Activated T-helper 1 cell treated with Interleukin-2 at 50 U/mL for 16 hours (primary cell): Measurements from ENCODE around the gene CFC1.
"Not testable (repeated sequence)": the region's sequence is repeated elsewhere in the genome, so short reads cannot be mapped to it uniquely, and the experiment has no call there.

Experiments used
- DNase-seq: peaks from one replicate; pipeline ENCODE4 v3.0.0-alpha.2; 2020; ENCODE audit warnings: low read depth

Gene CFC1

DNA sequence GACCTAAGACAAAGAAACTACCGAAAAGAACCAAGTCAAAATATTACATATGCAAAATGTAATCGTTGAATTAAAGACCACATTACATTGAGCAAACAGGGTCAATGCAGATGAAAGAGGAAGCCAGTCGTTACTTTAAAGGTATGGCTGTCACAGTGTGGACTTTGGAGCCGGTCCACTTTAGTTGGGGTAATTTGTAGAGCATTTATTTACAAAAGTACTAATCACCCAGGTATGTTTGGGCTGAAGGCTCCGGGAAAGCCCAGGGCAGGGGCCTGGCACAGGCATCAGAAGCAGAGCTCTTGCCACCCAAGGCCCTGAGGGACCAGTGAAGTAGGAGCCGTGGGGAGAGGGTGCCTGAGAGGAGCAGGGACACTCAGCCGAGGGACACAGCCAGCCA is 15.8 kb downstream of the CFC1 start:
- not testable (repeated sequence) for DNase-seq

DNA sequence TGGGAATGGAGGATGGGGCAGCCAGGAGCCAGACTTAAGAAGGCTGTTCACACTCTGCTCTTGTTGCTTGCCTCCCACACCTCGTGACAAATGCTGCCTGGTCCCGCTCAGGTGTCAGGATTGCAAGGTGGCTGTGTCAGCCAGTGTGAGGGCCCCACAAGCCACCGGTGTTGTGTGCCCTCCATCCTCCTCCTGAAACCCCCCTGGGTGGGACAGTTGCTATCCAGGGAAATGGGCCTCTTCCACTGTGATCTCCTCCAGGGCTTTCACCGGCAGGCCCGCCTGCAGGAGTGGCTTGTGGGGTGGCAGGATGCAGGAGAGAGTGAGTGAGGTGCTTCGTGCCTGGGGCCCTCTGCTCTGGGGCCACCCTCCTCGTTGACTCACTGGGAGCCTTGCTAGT is 16.4 kb downstream of the CFC1 start:
- not testable (repeated sequence) for DNase-seq

DNA sequence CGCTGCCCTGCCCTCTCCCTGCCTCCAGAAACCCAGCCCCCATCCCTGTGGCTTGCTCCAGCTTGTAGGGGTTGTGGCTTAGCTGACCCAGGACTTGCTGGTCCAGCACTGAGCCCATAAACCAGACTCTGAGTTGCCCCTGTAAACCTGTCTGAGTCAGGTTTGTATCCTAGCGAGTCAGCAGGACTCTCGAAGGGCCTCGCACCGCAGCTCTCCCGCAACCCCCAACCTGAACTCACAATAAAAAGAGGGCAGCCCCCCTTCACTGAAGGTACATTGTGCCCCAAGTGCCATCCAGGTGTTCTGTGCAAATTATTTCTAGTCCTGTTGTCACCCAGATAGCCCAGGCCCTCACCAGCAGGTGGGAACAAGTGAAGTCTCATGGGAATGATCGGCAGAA is 17.9 kb downstream of the CFC1 start:
- DNase-seq: not testable (repeated sequence)

DNA sequence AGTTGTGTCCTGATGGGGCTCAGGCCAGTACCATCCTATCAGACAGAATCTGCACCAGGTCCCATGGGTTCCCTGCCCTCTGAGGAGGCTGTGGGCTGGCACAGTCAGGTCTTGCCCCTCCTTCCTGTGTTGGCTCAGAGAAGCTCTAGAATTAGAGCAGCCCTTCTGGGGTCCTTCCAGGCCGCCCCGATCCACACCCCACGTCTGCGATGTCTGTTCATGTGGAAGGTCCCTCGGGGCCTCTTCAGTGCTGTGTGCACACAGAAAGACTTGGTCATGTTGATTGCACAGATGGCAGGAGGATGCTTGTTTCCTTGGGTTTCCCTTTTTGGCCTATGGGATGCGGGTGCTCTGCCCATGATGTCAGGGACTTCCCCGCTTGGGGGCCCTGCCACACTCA is 20.3 kb downstream of the CFC1 start:
- DNase-seq: not testable (repeated sequence)

DNA sequence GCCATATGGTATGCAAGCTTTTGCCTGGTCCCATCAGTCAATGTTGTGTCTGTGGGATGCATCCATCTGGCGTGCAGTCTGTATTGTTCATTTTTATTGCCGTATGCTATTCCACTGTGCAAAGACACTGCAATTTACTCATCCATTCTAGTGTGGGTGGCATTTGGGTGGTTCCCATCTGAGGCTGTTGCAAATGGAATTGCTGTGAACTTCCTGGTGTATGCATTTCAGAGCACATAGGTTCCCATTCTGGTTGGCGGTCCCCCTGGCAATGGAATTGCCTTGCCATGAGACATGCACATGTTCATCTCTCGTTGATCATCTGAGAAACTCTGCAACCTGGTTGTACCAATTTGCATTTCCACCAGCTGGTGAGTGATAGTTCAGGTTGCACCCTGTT is 21.8 kb downstream of the CFC1 start:
- not testable (repeated sequence) for DNase-seq

DNA sequence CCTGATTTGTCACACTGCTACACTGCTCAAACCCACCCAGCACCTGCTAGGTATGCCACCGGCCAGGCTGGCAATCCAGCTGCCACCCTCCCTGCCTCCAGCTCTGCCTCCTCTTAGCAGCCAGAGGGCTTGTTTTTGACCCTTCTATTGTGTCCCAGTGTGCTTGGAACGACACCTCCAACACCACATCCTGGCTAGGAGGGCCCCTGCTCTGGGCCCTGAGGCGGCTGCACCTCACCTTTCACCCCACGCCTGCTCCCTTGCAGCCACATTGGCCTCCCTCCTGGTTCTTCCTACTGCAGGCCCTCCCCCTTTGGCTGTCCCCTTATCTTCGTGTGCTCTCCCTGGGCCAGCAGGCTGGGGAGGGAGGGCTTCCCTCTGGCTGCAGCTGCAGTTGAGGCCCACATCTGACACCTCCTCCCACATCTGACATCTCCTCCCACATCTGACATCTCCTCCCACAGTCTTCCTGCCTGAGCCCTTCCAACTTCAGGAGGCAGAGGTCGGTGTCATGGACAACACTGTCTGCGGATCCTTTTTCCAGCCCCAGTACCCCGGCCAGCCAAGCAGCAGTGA is 23.1 kb downstream of the CFC1 start:
- DNase-seq: not testable (repeated sequence)

DNA sequence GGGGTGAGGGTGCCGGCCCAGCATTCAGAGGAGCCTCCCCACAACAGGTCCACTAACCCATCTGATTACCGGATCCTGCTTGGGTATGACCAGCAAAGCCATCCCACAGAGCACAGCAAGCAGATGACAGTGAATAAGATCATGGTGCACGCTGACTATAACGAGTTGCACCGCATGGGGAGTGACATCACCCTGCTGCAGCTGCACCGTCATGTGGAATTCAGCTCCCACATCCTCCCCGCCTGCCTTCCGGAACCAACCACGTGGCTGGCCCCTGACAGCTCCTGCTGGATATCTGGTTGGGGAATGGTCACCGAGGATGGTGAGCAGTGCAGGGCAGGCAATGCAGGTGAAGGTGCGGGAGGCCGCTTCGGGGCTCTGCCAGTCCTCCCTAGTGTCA is 25.1 kb downstream of the CFC1 start:
- not testable (repeated sequence) for DNase-seq

DNA sequence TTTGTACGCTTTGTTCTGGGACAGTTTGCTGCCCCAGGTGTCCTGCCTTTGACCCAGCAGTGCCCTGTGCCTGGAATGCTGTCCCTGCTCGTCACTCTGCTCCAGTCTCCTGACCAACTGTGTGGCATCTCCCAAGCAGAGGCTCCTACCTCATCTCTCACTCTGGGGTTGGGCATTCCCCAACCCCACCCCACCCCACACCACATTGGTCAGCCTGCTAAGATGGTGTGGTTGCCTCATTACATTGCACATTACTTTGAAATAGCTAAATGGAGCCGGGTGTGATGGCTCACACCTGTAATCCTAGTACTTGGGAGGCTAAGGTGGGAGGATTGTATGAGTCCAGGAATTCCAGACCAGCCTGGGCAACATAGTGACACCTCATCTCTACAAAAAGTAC is 27.4 kb downstream of the CFC1 start:
- not testable (repeated sequence) for DNase-seq

DNA sequence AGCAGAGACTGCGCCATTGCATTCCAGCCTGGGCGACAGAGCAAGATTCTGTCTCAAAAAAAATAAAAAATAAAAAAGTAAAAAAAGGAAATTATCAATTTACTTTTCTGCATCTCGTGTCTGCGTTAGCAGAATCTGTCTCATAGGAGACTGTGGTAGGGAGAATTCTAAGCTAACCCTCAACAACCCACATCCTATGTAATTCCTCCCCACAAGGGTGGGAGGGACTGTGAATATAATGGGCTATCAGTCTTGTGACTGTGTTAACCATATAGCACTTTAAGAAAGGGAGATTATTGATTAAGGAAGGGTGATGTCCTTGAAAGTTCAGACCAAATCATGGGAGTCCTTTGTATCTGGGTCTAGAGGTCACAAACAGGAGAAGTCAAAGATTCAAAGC is 33.2 kb downstream of the CFC1 start:
- DNase-seq: not testable (repeated sequence)

DNA sequence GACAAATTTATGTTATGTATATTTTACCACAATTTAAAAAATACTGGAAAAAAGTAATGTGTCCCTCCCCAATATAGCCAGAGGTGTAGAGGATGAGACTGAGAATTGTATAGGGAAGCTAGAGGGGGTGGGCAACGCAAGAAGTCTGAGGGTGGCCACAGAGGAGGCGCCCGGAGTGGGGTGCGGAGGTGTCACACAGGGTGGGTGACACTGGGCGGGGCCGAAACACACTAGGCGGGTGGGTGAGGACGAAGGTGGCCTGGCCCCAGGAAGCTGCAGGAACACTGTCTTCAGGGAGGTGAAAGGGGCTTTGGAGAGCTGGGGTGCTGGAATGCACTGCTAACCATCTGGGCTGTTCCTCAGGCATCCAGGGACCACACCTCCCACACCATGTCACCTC is 42.9 kb downstream of the CFC1 start:
- not testable (repeated sequence) for DNase-seq

DNA sequence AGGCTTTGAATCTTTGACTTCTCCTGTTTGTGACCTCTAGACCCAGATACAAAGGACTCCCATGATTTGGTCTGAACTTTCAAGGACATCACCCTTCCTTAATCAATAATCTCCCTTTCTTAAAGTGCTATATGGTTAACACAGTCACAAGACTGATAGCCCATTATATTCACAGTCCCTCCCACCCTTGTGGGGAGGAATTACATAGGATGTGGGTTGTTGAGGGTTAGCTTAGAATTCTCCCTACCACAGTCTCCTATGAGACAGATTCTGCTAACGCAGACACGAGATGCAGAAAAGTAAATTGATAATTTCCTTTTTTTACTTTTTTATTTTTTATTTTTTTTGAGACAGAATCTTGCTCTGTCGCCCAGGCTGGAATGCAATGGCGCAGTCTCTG is 45.2 kb downstream of the CFC1 start:
- not testable (repeated sequence) for DNase-seq

DNA sequence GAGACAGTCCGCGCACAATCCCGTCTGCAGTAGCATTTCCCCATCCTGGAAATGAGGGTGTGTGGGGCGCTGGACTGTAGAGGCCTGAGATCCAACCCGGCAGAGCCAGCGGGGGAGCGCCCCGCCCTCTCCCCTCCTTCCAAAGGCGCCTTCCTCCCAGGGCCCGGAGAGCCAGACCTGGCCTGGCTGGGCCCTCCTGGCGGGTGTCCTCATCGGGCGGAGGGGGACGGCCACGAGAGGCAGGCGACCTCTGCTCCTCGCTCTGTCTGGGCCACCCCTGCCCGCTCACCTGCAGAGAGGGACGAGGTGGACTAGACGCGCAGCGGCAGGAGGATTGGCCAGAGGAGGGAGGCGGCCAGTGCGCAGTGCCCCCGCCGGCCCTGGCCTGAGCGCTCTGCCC is 49.9 kb downstream of the CFC1 start:
- DNase-seq: not testable (repeated sequence)

DNA sequence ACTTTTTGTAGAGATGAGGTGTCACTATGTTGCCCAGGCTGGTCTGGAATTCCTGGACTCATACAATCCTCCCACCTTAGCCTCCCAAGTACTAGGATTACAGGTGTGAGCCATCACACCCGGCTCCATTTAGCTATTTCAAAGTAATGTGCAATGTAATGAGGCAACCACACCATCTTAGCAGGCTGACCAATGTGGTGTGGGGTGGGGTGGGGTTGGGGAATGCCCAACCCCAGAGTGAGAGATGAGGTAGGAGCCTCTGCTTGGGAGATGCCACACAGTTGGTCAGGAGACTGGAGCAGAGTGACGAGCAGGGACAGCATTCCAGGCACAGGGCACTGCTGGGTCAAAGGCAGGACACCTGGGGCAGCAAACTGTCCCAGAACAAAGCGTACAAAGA is 51.0 kb downstream of the CFC1 start:
- DNase-seq: not testable (repeated sequence)

DNA sequence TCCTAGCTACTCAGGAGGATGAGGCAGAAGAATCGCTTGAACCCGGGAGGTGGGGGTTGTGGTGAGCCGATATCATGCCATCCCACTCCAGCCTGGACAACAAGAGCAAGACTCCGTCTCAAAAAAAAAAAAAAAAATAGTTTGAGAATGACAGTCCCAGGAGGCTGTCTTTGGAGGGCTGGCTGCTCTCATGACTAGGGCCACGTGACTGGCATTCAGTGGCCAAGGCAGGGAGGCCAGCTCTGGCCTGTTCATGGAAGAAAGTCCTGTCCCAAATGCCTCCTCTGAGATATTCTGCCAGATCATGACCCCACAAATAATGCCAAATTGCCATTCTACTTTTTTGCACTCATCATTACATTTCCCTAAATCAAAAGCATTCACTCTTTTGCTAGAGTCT is 54.4 kb downstream of the CFC1 start:
- DNase-seq: not testable (repeated sequence)

DNA sequence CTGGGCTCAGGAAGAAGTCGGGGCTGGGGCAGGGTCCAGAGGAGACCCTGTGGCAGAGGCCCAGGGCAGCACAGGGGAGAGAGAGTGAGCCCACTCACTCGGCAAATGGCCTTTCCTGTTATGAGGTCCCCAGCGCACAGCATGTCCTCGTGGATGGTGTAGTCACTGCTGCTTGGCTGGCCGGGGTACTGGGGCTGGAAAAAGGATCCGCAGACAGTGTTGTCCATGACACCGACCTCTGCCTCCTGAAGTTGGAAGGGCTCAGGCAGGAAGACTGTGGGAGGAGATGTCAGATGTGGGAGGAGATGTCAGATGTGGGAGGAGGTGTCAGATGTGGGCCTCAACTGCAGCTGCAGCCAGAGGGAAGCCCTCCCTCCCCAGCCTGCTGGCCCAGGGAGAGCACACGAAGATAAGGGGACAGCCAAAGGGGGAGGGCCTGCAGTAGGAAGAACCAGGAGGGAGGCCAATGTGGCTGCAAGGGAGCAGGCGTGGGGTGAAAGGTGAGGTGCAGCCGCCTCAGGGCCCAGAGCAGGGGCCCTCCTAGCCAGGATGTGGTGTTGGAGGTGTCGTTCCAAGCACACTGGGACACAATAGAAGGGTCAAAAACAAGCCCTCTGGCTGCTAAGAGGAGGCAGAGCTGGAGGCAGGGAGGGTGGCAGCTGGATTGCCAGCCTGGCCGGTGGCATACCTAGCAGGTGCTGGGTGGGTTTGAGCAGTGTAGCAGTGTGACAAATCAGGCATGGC is 55.4 kb downstream of the CFC1 start:
- DNase-seq: not testable (repeated sequence)

DNA sequence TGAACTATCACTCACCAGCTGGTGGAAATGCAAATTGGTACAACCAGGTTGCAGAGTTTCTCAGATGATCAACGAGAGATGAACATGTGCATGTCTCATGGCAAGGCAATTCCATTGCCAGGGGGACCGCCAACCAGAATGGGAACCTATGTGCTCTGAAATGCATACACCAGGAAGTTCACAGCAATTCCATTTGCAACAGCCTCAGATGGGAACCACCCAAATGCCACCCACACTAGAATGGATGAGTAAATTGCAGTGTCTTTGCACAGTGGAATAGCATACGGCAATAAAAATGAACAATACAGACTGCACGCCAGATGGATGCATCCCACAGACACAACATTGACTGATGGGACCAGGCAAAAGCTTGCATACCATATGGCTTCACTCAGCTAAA is 56.6 kb downstream of the CFC1 start:
- not testable (repeated sequence) for DNase-seq
